Measurements from ENCODE around the gene TOP3B. TPM values are rescaled to one million over a fixed set of nuclear protein-coding genes. Genes with fewer than 3 reads are reported as not detected.
A peak's percentile ranks its signal among the peaks of the same experiment; 100 is the strongest.

TOP3B gene
- total and polyA plus RNA-seq, 9 of the 15 experiments (the other 6 are each of a cell fraction or from before 2014, with no cell fraction given) = 3.0 to 188 (median 112) TPM

DNA sequence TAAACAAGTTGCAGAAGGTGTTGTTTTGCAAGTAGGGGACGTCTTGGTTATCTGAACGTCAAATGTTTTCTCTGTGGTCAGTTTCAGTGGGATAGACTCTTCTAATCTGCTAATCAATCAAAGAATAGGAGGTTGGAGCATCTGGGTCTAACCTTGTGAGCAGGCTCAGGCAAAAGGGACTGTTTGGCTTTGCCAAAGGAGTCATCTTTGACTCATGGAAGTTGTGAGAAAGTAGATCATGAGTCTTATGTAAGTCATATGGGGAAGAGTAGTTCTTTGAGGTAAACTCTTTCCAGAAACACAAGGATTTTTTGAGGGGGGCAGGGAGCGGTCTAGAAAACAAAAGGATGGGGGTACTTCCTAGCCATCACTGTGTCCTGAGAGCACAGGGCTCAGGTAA is 27.1 kb upstream of the TOP3B start (continued):
- TF ChIP-seq TCF7 (IDR thresholded peaks at IDR 0.05; ENCODE audit: borderline replicate concordance) (no peak), ZNF408 (CRISPR knock-in tag; IDR thresholded peaks at IDR 0.05; ENCODE audit: low read depth) (no peak), MTA1 (IDR thresholded peaks at IDR 0.05; ENCODE audit: borderline replicate concordance) (no peak), GTF2F1 (IDR thresholded peaks at IDR 0.05; ENCODE audit: low read depth, low read length) (0 out of 2 replicates have a peak, but pooled peaks have one; percentile 38), SETDB1 (IDR thresholded peaks at IDR 0.05; ENCODE audit: low read length) (no peak), FOSL1 (tag; conservative IDR thresholded peaks at IDR 0.05) (peak; percentile 73), KDM1A (IDR thresholded peaks at IDR 0.05) (no peak), CC2D1A (IDR thresholded peaks at IDR 0.05) (no peak), RUNX1 (IDR thresholded peaks at IDR 0.05; ENCODE audit: low read depth) (peak; percentile 6; the same call in 1 of the 2 replicates)
- TF ChIP-seq, protein P1, sequence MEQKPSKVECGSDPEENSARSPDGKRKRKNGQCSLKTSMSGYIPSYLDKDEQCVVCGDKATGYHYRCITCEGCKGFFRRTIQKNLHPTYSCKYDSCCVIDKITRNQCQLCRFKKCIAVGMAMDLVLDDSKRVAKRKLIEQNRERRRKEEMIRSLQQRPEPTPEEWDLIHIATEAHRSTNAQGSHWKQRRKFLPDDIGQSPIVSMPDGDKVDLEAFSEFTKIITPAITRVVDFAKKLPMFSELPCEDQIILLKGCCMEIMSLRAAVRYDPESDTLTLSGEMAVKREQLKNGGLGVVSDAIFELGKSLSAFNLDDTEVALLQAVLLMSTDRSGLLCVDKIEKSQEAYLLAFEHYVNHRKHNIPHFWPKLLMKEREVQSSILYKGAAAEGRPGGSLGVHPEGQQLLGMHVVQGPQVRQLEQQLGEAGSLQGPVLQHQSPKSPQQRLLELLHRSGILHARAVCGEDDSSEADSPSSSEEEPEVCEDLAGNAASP (IDR thresholded peaks at IDR 0.05) = no peak
- TF ChIP-seq, protein P2, sequence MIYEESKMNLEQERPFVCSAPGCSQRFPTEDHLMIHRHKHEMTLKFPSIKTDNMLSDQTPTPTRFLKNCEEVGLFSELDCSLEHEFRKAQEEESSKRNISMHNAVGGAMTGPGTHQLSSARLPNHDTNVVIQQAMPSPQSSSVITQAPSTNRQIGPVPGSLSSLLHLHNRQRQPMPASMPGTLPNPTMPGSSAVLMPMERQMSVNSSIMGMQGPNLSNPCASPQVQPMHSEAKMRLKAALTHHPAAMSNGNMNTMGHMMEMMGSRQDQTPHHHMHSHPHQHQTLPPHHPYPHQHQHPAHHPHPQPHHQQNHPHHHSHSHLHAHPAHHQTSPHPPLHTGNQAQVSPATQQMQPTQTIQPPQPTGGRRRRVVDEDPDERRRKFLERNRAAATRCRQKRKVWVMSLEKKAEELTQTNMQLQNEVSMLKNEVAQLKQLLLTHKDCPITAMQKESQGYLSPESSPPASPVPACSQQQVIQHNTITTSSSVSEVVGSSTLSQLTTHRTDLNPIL (CRISPR knock-in tag; IDR thresholded peaks at IDR 0.05) = no peak
